Femur (tissue), 1 donor: ENCODE measurements around the gene TIGD1.
A peak's percentile ranks its signal among the peaks of the same experiment; 100 is the strongest.
"Not testable (repeated sequence)": the region's sequence is repeated elsewhere in the genome, so short reads cannot be mapped to it uniquely, and the experiment has no call there.

Experiments
- DNase-seq: peaks from one replicate; pipeline ENCODE4 v3.0.0-alpha.2; 2017

The TIGD1 gene

DNA sequence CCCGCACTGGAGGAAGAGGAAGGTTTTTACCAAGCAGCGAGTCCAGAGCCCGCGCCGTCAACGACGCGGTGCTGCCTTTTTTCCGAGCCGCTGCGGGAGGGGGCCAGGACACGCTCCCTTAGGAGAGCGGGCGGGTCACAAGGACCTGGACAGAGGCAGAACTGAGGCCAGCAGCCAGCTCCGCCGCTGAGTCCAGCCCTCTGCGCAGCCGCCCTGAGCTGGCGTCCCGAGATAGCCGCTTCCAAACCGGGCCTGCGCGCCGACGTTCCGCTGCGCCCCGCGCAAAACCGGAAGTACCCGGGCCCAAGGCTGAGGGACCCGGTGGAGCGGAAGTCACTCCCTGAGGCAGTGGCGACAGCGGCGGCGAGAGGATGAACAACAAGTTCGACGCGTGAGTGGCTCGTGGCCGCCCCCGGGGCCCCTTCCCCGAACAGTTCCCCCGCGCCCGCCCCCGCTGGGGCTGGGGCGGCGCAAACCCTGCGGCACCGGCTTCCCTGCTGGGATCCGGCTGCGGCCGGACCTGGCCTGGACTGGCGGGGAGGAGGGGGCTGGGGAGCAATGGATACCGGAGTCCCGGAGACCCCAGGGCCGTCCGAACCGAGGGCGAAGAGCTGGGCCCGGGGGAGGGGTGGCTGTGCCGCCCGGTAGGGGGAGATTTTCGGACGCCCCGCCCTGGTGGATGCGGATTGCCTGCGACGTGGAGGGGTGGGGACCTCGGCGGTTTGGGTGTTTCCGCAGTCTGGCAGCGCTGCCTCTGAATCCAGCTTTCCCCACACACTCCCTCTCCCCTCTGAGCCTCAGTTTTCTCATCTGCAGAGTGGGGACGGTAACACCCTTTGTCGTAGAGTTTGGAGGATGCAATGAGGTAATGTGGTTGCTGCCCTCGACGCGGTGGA lies at the start of gene TIGD1, which contains the start of gene EIF4E2:
TSS of gene TIGD1 (minus strand) at position 204 of the 896 bp plus-strand sequence. CDS start 675 bp downstream, outside the sequence.
TSS of gene EIF4E2 (plus strand) at position 336 of the 896 bp plus-strand sequence. CDS start at position 372, 36 bp downstream.
- peak; percentile 97 for DNase-seq

DNA sequence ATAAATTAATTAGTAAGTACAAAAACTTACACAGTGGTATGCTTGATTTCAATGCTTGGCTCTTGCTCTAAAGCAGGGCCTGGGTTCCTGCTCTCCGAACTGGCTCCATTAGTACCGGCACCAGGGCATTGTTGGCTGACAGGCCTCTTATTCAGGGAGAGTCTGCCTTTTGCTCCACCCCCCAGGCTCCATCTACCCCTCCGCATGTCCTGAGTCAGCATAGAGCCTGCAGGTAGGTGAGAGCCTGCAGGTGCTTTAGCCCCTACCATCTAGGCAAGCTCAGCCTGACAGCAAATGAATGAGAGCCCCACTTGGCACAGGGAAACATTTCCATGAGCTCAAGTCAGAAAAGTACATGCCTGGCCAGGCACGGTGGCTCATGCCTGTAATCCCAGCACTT lies 47.9 kb upstream of the TIGD1 start:
- DNase-seq: no peak

DNA sequence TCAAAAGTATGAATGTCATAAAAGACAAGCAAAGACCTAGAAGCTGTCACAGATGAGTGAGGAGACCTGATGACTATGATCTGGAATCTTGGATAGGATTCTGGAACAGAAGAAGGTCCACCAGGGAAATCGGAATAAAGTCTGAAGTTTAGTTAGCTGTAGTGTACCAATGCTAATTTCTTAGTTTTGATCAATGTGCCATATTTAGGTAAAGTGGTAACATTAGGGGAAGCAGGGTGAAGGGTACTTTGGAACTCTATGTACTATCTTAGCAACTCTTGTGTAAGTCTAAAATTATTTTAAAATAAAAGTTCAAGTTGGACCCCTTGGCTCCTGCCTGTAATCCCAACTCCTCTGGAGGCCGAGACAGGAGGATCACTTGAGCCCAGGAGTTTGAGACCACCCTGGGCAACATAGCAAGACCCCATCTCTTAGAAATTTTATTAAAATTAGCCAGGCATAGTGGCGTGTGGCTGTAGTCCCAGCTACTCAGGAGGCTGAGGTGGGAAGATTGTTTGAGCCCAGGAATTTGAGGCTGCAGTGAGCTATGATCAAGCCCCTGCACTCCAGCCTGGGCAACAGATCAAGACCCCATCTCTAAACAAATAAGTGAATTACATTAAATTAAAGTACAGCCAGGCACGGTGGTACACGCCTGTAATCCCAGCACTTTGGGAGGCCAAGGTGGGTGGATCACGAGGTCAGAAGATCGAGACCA lies 47.2 kb upstream of the TIGD1 start:
- DNase-seq: no peak

GRCh38 chr2:232593982-232594381 lies 43.6 kb upstream of the TIGD1 start:
- no peak for DNase-seq

DNA sequence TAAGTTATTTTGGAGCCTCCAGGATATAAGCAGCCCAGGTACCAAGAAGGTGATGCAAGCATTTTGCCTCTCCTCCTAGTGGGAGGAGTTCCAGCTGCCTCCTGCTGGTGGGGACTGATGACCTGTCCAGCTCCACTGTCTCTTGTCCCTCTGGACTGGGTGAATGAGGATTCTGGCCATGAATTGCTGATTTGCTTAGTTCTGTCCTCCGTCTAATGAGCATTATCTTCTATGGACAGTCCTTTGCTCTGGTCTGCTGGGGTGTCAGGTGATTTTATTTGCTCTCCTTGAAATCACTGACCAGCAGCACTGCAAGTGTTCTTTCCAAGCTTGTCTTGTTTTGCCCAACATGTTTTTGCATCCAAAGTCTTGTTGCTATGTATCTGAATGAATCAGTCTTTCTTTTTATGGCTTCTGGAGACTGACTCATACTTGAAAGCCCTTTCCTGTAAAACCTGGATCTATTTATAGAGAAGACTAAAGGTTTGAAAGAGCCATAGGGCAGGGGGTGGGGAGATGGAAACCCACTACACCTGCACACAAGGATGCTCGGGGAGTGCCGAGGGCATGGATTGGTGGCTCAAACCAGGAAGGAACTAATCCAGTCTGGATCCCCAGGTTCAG lies 42.5 kb upstream of the TIGD1 start:
- no peak for DNase-seq

DNA sequence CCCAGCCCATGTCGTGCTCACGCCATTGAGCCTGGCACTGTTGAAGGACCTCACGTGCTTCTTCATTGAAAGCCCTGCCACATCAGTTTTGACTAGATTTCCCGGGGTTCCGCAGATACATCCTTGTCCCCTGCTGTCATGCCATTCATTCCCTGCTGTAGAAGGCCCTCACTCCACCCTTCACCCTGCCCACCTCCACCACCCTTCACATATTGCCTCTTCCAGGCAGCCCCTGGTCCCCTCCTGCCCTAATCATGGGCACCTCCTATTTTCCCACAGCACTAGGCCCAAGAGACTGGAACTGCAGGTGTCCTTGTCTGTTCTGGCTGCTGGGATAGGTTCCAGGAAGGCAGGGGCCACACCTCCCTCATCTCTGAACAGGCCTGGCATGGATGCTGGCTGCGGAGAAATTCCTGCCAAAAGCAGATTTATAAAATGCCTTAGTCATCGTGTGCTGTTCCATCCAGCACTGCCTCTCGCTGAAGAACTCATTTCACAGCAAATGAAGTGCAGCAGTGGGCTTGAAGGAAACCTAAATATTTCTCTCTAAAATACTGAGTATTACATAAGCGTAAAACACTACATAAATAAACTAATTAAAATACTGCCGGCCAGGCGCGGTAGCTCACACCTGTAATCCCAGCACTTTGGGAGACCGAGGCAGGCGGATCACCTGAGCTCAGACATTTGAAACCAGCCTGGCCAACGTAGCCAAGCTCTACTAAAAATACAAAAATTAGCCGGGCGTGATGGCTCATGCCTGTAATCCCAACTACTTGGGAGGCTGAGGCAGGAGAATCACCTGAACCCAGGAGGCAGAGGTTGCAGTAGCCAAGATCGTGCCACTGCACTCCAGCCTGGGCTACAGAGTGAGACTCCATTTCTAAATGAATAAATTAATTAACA lies 38.6 kb upstream of the TIGD1 start:
- DNase-seq: peak; percentile 60

DNA sequence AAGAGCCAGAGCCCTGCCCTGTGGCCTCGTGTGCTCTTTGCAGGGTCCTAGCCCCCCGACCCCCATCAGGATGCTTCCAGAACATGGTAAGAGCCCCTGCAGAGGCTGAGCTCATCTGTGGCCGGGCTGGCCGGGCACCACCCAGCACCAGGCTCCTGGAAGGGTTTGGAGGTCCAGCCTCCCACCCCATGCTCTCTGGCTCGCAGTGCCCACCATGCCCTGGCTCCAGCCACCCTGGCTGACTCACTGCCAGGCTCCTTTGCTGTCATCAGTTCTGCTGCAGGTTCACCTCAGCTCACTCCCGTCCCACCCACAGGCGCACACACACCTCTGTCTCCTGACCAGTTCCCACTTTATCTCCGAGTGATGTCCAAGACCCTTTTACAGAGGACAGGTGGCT lies 37.7 kb upstream of the TIGD1 start:
- no peak for DNase-seq

GRCh38 chr2:232587512-232587911 lies 37.2 kb upstream of the TIGD1 start:
- DNase-seq: no peak

GRCh38 chr2:232586943-232587505 lies 36.7 kb upstream of the TIGD1 start:
- no peak for DNase-seq

DNA sequence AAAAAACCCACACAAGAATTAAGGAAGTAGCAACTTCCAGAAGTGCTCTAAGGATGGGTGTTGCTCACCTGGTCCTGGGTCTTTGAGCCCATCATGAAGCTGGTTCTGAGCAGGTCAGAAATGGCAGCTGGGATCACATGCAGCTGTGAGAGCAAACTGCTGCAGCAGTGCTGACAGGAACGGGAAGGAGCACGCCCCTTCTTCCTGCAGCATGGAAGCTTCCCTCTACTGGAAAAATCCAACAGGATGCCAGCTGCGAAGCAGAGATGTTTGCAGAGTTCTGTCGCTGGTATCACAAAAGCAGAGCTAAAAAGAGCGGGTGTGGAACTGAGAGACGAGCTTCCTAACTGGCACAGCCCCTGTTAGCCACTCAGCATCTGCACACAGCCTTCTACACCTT lies 33.9 kb upstream of the TIGD1 start:
- DNase-seq: no peak

GRCh38 chr2:232581725-232582124 lies 31.4 kb upstream of the TIGD1 start:
- no peak for DNase-seq

GRCh38 chr2:232580648-232580981 lies 30.3 kb upstream of the TIGD1 start:
- no peak for DNase-seq

DNA sequence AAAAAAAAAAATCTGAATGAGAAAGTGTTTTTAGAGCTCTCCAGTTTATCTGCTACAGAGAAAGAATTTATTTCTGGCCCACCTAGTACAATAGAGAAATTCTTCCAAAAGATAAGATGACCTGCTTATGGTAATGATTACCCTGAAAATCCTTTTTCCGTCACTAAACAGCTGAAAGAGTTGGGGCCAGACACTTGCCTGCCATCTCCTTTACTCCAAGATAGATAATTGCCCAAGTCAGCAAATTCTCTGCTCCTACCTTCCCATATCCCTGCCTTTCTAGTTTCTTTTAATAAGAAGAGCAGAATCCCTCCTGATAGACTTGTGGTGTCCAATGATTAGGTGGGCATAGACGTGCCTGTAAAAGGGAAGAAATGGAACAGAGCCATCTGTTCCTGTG lies 28.3 kb upstream of the TIGD1 start:
- no peak for DNase-seq

DNA sequence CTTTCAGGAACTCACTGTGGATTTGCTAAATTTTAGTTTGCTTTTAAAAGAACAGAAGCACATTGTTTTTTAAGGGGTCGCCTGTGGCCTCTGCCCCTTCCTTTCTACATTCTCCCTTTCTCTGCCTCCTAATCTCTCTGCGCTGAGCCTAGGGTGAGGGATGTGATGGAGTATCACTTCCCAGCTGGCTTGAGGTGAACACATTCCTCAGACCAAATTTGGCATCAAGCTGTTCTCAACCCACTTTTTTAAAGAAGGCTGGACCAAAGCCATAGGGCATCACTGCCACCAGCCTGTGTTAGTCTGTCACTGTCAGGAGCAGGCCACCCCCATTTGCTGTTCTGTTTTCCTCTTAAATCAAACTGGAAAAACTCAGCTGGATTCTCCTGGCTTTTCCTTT lies 27.5 kb upstream of the TIGD1 start:
- DNase-seq: no peak

DNA sequence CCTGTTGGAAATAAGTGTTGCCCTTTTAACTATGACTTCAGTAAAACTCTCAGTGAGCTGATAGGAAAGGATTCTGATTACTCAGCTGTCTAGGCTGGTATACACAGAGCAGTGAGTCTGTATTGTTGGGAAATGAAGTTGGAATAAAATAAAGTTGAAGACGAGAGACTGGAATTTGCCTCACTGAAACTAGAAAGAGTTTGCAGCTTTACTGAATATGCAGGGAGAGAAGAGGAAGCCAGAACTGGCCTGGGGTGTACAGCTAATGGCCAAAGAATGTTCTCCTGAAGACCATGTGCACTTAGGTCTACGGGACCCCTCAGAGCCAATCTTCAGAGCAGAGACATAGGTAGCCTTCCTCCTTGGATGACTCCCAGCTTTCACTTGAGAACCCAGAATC lies 26.6 kb upstream of the TIGD1 start:
- no peak for DNase-seq

GRCh38 chr2:232575404-232575746 lies 25.0 kb upstream of the TIGD1 start:
- DNase-seq: no peak

- DNase-seq: no peak
Observed at GRCh38 chr2:232574674-232575403, 24.5 kb upstream of the TIGD1 start.

- DNase-seq: no peak
Observed at GRCh38 chr2:232573771-232574435, 23.5 kb upstream of the TIGD1 start.

DNA sequence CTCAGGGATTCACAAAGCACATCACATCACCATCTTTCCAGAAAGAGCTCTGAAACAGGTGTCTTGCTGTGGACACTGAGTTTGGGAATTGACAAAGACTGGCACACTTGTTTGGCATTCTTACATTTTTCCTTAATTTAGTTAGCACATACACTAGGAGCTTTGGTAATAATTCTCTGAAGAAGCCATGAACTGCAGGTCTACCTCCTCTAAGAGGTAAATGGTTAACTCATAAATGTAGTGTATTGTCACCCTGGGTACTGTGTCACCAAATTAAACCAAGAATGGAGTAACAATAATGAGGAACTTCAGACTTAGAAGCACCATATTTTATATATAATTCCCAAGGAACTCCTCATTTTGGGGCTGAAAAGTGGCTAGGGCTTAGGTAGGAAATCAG lies 22.7 kb upstream of the TIGD1 start:
- DNase-seq: no peak

GRCh38 chr2:232571026-232571474 lies 20.7 kb upstream of the TIGD1 start:
- DNase-seq: no peak

DNA sequence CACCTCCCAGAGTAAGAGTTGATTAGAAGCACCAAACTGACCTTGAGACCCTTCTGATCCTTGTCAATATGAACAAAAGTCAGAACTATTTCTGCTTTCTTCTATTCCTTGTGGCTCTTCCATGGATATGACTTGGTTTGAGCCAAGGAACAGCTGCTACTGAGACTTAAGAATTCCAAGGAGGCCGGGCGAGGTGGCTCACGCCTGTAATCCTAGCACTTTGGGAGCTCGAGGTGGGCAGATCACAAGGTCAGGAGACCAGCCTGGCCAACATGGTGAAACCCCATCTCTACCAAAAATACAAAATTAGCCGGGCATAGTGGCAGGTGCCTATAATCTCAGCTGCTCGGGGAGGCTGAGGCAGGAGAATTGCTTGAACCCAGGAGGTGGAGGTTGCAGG lies 20.1 kb upstream of the TIGD1 start:
- not testable (repeated sequence) for DNase-seq
